GM23338 (cell line): Measurements from ENCODE around the gene SORBS2.

Experiments used
- CREB1 ChIP-seq: fragments of 250-450 bp; sonication (Bioruptor Pico); IDR thresholded peaks from 2 replicates; pipeline ENCODE4 v1.5.0; 2020; ENCODE audit warnings: low read depth, mild to moderate bottlenecking, moderate library complexity
- CTCF ChIP-seq, 2 experiments: fragments of 200-600 bp in 1 of 2; sonication (generic) in 1 of 2; conservative IDR thresholded peaks; 2 replicates each; pipeline versions ENCODE4 v1.5.1 to v1.6.1; 2016 to 2017; ENCODE audit warnings: antibody characterized with exemption in 2 of 2, low read depth in 2 of 2, mild to moderate bottlenecking in 2 of 2, moderate library complexity in 1 of 2
- EZH2 ChIP-seq: fragments of 200-600 bp; sonication (generic); IDR thresholded peaks from one replicate; pipeline ENCODE4 v1.8.0; 2017; ENCODE audit warnings: antibody characterized with exemption, mild to moderate bottlenecking, low read depth; ENCODE audit not compliant: unreplicated experiment
- NANOG ChIP-seq: IDR thresholded peaks from 2 replicates; pipeline ENCODE4 v1.6.1; 2016; ENCODE audit warnings: antibody characterized with exemption, borderline replicate concordance
- POLR2AphosphoS5 ChIP-seq: IDR thresholded peaks from 2 replicates; pipeline ENCODE4 v1.6.1; 2016; ENCODE audit warnings: antibody characterized with exemption, low read depth
- STAT1 ChIP-seq: IDR thresholded peaks from one replicate; pipeline ENCODE4 v1.6.1; 2016; ENCODE audit warnings: antibody characterized with exemption; ENCODE audit not compliant: unreplicated experiment
- ZNF114 ChIP-seq: fragments of 250-450 bp; sonication (Bioruptor Pico); IDR thresholded peaks from 2 replicates; pipeline ENCODE4 v1.5.0; 2020; ENCODE audit warnings: mild to moderate bottlenecking, moderate library complexity
- ZNF331 ChIP-seq: fragments of 250-450 bp; sonication (Bioruptor Pico); IDR thresholded peaks from 2 replicates; pipeline ENCODE4 v1.5.0; 2020; ENCODE audit warnings: low read depth, mild to moderate bottlenecking, moderate library complexity

GRCh38 chr4:185836241-185837084 is 24.5 kb upstream of the SORBS2 start:
- TF ChIP-seq CTCF (conservative IDR thresholded peaks at IDR 0.05; ENCODE audit: low read depth in 2 of 2) (no peak), ZNF114 (CRISPR knock-in tag) (no peak), POLR2AphosphoS5 (no peak), ZNF331 (CRISPR knock-in tag) (no peak), EZH2 (no peak), CREB1 (CRISPR knock-in tag) (no peak), STAT1 (no peak), NANOG (peak; percentile 99)
